ENCODE data around the gene CACNA1B.

CACNA1B gene

DNA sequence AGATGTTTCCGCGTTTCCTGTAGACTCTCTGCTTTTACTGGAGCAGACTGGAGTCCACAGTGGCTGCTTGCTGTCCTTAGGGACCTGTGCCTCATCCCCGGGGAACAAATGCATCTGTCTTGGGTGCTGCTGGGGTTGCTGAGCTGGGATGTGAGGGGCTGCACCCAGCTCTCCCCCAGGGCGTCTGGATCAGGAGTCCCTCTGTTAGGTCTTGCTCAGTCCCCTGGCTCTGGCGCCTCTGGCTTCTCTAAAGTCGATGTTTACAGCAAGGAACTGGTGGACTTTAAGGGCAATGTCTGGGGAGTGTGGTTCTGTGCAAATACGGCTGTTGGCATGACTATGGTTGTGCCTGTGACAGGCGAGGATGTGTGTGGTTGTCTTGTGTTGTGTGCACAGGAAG, 91.4 kb downstream of the CACNA1B start:
- CTCF ChIA-PET: no interaction called here
- Mint-ChIP-seq H3K27ac (no peak overlapping the region), H3K9me3 (no peaks in the 10 kb centered on the region), H3K36me3 (no peaks in the 10 kb centered on the region), H3K4me1 (no peaks in the 10 kb centered on the region), H3K27me3 (peaks cover 4% of the 10 kb centered on the region), H3K4me3 (no peak overlapping the region)
- no peak for DNase-seq

DNA sequence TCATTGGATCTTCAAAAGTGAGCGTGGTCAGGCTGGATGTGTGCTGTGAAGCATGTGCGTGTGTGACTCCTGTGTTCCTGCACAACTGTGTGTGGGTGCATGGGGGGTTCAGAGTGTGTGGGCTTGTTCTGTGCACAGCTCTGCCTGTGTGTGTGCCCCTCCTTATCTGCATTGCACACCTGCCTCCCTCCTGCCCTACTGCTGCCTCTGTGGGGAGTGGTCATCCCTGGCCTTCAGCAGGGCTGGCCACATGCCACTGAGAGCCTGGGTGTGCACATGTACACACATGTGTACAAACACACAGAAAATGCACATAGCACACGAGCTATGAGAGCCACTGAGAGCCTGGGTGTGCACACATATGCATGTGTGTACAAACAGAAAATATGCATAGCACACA, 92.1 kb downstream of the CACNA1B start:
- H3K4me1 Mint-ChIP-seq: no peaks in the 10 kb centered on the region
- DNase-seq: peak; percentile 1

DNA sequence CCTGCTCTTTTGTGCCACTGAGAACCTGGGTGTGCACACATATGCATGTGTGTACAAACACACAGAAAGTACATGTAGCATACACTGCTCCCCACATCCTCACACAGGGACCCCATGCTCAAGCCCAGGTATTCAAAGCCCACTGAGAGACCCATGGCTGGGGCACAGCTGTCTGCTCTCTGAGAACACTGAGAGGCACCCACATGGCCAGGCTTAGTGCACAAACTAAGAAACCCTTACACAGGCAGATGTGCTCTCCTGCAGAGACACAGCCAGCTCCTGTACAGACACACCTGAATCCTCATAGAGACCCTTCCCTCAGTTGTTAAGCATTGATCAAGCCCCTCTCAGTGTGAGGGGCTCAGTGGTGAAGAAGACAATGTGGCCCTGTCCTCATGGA, 92.5 kb downstream of the CACNA1B start:
- no peaks in the 10 kb centered on the region for H3K4me1 Mint-ChIP-seq
- H3K4me3 Mint-ChIP-seq: no peak overlapping the region
- no peaks in the 10 kb centered on the region for H3K9me3 Mint-ChIP-seq
- CTCF ChIA-PET: no interaction called here
- peaks cover 4% of the 10 kb centered on the region for H3K27me3 Mint-ChIP-seq
- DNase-seq: peak; percentile 1
- H3K36me3 Mint-ChIP-seq: no peaks in the 10 kb centered on the region
- H3K27ac Mint-ChIP-seq: no peak overlapping the region

More for the DNA sequence above, 92.1 kb downstream of the CACNA1B start:
- Mint-ChIP-seq H3K4me3 (no peak overlapping the region), H3K9me3 (no peaks in the 10 kb centered on the region), H3K27me3 (peaks cover 4% of the 10 kb centered on the region), H3K27ac (no peak overlapping the region), H3K36me3 (no peaks in the 10 kb centered on the region)
- CTCF ChIA-PET: no interaction called here

DNA sequence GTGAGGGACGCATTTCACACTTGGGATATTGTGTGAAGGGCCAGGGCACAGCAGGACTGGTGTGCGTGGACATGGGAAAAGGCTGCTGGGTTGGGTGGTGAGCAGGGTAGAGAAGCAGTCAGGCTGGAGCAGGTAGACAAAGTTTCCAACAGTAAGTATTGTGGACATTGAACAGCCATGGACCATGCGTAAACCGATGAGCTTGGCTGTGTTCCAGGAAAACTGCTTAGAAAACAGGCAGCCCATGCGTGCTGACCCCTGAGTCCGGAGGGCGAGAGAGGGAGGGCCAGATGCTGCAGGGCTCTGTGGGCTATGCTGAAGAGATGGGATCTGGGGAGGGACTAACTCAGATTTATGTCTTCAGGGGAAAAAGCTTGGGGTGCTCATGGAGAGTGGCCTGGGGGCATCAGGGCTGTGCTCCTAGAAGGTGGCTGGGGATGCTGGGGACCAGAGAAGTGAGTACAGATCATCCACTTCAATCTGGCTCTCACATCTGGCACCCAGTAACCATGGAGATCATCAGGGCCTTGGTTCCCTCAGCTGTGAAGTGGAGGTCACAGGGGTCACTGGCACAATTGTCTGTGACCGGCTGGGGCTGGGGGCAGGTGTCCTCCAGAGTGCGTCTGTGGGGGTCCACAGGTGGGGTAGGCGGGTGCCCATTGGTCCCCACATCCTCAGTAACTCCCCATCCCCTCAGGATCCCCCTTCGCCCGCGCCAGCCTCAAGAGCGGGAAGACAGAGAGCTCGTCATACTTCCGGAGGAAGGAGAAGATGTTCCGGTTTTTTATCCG, 93.3 kb downstream of the CACNA1B start:
- Mint-ChIP-seq H3K36me3 (no peaks in the 10 kb centered on the region), H3K9me3 (no peaks in the 10 kb centered on the region), H3K4me1 (no peaks in the 10 kb centered on the region), H3K27ac (no peak overlapping the region), H3K27me3 (peaks cover 4% of the 10 kb centered on the region), H3K4me3 (no peak overlapping the region)
- CTCF ChIA-PET: no interaction called here
- DNase-seq: peak; percentile 17

DNA sequence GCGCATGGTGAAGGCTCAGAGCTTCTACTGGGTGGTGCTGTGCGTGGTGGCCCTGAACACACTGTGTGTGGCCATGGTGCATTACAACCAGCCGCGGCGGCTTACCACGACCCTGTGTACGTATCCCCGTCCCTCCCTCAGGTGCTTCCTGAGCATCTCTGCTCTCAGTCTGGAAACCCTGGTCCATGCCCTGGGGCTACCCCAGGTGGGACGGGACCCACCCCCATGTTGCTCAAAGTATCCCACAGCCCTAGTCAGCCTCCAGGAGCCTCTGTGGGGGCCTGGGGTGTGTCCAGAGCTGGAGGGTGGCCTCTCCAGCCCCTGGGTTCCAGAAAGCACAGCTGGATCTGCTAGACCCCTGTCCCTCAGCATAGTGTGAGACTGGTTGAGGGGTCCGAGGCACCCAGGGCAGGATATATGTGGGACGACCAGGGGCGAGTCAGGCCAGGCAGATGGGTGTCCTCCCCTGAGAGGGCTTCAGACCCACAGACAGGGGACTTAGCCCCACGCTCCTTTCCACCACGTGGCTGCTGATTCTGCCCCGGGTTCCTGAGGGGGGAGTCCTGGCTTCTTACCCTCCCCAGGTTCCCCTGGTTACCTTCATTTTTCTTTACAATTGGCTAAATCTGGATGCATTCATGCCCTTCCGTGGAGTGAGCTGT, 94.0 kb downstream of the CACNA1B start:
- H3K27me3 Mint-ChIP-seq: peaks cover 4% of the 10 kb centered on the region
- no peak overlapping the region for H3K4me3 Mint-ChIP-seq
- H3K36me3 Mint-ChIP-seq: no peaks in the 10 kb centered on the region
- peak; percentile 2 for DNase-seq
- CTCF ChIA-PET: no interaction called here
- H3K9me3 Mint-ChIP-seq: no peaks in the 10 kb centered on the region
- no peaks in the 10 kb centered on the region for H3K4me1 Mint-ChIP-seq
- H3K27ac Mint-ChIP-seq: no peak overlapping the region

DNA sequence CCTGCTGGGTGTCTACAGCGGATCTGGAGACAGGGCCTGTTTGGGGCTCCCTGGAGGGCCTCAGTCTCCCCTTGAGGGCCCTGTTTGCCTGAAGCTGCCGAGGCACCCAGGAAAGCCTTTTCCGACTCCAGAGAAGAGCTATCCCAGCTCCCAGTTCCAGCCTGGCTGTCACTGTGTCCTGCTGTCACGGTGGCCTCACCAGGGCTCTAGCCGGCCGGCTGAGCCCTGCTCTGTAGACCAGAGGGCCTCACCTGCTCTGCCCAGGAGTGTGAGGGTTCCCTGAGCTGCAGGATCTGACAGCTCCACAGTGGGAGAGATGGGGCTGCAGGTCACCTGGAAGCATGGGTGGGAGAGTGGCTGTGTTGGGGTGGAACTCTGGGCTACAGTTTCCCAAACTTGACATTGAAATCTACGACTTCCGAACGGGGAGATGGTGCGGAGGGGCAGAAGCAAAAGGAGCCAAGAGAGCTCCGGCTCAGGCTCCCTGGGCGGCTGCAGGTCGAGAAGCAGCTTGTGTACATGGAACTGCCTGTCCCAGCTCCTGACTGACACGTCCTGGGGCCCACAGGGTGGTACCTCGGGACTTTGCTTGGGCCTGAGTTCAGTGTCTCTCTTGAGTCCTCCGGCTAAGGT, 94.9 kb downstream of the CACNA1B start:
- Mint-ChIP-seq H3K9me3 (no peaks in the 10 kb centered on the region), H3K36me3 (no peaks in the 10 kb centered on the region), H3K4me1 (no peaks in the 10 kb centered on the region), H3K4me3 (no peak overlapping the region), H3K27ac (no peak overlapping the region), H3K27me3 (peaks cover 4% of the 10 kb centered on the region)
- CTCF ChIA-PET: no interaction called here
- peak; percentile 12 for DNase-seq

DNA sequence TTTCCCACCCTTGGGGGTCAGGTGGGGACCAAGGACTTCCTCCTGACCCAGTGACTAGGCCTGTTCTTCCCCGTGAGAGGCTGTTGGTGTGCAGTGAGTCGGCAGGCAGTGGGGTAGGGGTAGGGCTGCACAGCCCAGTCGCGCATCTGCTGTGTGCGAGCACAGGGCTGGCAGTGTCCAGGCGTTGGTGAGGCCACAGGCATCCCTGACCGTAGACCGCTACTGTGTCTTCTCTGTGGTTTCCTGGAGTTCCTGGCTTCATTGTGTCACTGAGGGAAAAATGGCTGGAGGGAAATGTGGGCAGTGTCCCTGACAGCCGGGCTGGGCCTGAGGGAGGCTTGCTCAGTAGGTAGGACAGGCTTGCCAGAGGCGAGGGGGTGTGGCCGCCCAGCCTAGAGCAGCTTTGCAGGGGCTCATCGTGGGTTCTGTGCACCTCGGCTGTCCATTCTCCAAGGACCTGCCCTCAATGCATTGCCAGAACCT, 95.4 kb downstream of the CACNA1B start:
- Mint-ChIP-seq H3K27ac (no peak overlapping the region), H3K36me3 (no peaks in the 10 kb centered on the region), H3K27me3 (peaks cover 7% of the 10 kb centered on the region), H3K4me3 (no peak overlapping the region), H3K9me3 (no peaks in the 10 kb centered on the region), H3K4me1 (no peaks in the 10 kb centered on the region)
- peak; percentile 17 for DNase-seq
- CTCF ChIA-PET: no interaction called here

DNA sequence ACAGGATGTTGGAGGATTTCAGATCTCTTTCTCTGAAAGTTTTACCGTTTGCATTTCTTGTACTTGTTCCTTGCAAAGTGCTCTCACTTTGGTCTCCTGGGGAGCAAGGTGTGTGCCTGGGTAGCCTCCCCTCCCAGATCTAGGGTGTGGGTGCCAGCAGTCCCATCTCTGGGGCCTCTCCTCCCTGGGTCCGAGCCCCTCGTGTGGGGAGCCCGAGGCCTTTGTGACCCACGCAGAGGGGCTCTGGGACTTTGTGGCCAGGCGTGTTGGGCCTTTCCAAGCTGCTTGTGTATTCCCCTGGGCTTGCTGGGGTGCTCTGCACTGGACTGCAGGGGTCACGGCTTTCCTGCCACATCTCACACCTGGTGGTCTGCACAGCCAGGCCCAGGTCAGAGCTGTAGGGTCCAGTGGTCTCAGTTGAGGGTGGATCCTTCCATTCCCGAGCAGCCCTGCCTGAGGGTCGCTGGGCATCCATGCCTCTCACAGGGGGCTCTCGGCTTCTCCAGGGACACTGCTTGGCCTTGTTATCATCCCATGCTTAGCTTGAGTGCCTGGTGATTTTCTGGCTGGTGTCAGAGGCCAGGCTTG, 96.3 kb downstream of the CACNA1B start:
- DNase-seq: peak; percentile 14
- Mint-ChIP-seq H3K36me3 (no peaks in the 10 kb centered on the region), H3K4me1 (no peaks in the 10 kb centered on the region), H3K4me3 (no peak overlapping the region), H3K27ac (no peak overlapping the region), H3K9me3 (no peaks in the 10 kb centered on the region), H3K27me3 (peaks cover 7% of the 10 kb centered on the region)
- CTCF ChIA-PET: no interaction called here

DNA sequence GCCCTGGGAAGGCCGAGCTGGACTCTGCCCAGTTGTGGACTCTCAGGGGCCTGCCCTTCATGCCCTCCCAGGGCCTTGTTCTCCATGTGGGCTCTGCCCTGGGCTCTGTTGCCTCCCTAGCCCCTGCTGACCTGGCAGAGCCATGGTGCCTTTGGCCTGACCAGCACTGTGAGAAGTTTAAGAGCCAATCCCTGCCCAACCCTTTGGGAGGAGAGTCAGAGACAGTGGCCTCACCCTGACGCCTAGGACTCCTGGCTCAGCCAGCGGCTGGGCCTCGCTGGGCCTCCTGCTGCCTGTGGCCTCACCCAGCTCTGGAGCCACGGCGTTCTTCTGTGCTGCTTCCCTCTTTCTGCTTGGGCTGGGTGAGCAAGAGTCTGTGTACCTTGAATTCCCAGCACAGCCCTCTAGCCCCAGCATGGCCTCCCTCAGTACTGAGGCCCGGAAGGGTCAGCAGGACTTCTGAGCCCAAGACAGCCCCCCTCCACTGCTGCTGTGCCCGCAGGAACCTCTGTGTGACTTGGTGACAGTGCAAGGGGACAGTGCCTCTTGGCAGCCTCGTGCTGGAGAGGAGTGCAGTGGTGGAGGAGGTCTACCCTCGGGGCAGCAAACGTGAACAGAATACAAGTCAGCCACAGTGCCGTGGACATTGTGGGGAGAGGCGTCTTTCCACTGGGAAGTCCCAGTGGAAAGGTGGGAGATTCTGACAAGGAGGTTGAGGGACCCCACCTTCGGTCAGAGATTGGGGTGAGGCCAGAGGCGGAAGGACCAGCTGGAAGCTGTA, 97.4 kb downstream of the CACNA1B start:
- Mint-ChIP-seq H3K9me3 (no peaks in the 10 kb centered on the region), H3K4me3 (no peak overlapping the region), H3K27me3 (peaks cover 7% of the 10 kb centered on the region), H3K36me3 (no peaks in the 10 kb centered on the region), H3K27ac (no peak overlapping the region), H3K4me1 (no peaks in the 10 kb centered on the region)
- CTCF ChIA-PET: no interaction called here
- DNase-seq: peak; percentile 9

DNA sequence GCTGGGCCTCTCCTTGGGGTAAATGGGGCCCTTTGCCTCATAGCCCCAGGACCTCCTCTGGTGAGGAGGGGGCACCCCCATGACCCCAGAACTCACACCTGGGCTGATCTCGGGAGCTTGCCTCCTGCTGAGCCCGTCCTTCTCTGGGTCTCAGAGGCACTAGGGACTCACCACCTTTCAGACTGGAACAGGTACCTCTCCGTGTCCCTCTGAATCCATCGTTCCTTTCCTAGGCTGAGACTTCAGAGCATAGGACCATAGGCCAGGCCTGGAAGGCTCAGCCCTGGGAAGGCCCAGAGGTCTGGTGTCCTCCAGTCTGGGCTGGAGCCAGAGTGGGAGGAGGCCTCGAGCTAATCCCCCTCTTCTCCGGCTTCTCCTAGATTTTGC, 97.9 kb downstream of the CACNA1B start:
- H3K27me3 Mint-ChIP-seq: peaks cover 3% of the 10 kb centered on the region
- DNase-seq: peak; percentile 3
- H3K27ac Mint-ChIP-seq: no peak overlapping the region
- H3K4me3 Mint-ChIP-seq: no peak overlapping the region
- CTCF ChIA-PET: no interaction called here
- H3K36me3 Mint-ChIP-seq: no peaks in the 10 kb centered on the region
- H3K9me3 Mint-ChIP-seq: no peaks in the 10 kb centered on the region
- no peaks in the 10 kb centered on the region for H3K4me1 Mint-ChIP-seq

DNA sequence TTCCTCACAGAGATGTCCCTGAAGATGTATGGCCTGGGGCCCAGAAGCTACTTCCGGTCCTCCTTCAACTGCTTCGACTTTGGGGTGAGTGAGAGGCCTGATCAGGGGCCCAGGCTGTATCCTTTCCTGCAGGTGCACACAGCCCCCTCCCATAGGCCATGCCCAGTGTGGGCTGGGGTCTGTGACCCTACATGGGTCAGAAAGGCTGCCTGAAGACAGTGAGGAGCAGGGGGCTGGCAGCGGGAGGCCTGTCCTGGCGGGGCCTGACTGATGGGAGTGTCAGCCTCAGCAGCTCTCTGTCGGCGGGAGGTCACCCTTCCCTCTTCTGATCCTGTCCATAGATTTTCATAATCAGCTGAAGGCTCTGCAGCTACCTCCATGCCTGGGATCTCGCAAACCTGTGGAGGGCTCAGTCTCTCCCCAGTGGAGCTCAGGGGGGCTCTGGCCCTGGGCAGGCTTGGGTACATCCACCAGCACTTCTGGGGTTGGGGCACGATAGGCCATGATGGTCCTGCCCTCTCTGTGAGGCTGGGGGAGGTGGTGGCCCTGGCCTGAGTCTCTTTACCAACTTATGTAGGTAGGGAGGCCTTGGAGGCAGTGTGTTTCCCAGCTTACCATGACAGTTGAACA, 98.5 kb downstream of the CACNA1B start:
- Mint-ChIP-seq H3K9me3 (no peaks in the 10 kb centered on the region), H3K36me3 (no peaks in the 10 kb centered on the region), H3K4me3 (no peak overlapping the region), H3K4me1 (no peaks in the 10 kb centered on the region), H3K27me3 (peaks cover 3% of the 10 kb centered on the region), H3K27ac (no peak overlapping the region)
- no peak for DNase-seq
- CTCF ChIA-PET: no interaction called here

DNA sequence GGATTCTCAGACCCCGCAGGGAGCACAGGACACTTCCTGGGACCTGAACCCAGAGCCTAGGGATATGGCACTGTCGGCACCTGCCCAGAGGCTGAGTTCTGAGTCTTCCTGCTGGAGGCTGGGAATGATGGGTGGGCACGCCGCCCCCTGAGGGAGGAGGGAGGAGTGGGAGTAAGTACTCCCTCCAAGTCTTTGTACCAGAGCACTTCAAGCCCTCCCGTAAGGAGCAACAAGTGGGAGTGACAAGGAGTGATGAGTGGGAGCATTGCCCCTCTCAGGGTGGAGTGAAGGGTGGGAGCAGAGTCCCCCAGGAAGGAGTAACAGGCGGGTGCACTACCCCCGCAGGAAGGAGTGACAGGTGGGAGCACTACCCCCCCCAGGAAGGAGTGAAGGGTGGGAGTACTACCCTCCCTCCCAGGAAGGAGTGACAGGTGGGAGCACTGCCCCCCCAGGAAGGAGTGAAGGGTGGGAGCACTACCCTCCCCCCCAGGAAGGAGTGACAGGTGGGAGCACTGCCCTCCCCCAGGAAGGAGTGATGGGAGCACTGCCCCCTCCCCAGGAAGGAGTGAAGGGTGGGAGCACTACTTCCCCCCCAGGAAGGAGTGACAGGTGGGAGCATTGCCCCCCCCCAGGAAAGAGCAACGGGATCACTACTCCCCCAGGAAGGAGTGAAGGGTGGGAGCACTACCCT, 100.1 kb downstream of the CACNA1B start:
- Mint-ChIP-seq H3K36me3 (no peaks in the 10 kb centered on the region), H3K27me3 (peaks cover 3% of the 10 kb centered on the region), H3K9me3 (no peaks in the 10 kb centered on the region), H3K4me1 (no peaks in the 10 kb centered on the region), H3K27ac (no peak overlapping the region), H3K4me3 (no peak overlapping the region)
- peak; percentile 17 for DNase-seq
- CTCF ChIA-PET: no interaction called here

DNA sequence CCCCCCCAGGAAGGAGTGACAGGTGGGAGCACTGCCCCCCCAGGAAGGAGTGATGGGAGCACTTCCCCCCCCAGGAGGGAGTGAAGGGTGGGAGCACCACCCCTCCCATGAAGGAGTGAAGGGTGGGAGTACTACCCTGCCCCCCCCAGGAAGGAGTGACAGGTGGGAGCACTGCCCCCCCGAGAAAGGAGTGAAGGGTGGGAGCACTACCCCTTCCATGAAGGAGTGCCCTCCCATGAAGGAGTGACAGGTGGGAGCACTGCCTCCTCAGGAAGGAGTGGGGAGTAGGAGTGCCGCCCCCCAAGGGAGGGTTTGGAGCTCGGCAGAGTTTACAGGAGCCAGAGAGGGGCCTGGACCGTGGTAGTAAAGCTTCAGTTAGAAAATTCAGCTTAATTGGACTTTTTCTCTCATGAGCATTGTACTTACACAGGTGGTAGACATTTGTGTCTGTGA, 100.7 kb downstream of the CACNA1B start:
- no peaks in the 10 kb centered on the region for H3K4me1 Mint-ChIP-seq
- no peak overlapping the region for H3K27ac Mint-ChIP-seq
- no peaks in the 10 kb centered on the region for H3K9me3 Mint-ChIP-seq
- CTCF ChIA-PET: no interaction called here
- H3K4me3 Mint-ChIP-seq: no peak overlapping the region
- peaks cover 3% of the 10 kb centered on the region for H3K27me3 Mint-ChIP-seq
- DNase-seq: peak; percentile 3
- no peaks in the 10 kb centered on the region for H3K36me3 Mint-ChIP-seq

Measured in activated naive CD4-positive, alpha-beta T cell treated with anti-CD3 and anti-CD28 coated beads, Interleukin-2, amount 10 ng/mL, durations not matched to agents 7 days and 5 days (primary cell).